SK-N-MC (cell line): ENCODE data around the gene TAPBP.

Source experiments
- EZH2 ChIP-seq: fragments of 200-600 bp; sonication (generic); IDR thresholded peaks from one replicate; pipeline ENCODE4 v1.6.1; 2017; ENCODE audit warnings: antibody characterized with exemption
- FOXP2 ChIP-seq: optimal IDR thresholded peaks from 2 replicates; pipeline ENCODE3; 2011; ENCODE audit warnings: mild to moderate bottlenecking, moderate library complexity; ENCODE audit not compliant: insufficient read depth; ENCODE audit errors: extremely low read length, control extremely low read depth
- POLR2AphosphoS5 ChIP-seq: IDR thresholded peaks from 2 replicates; pipeline ENCODE4 v1.6.1; 2012; ENCODE audit warnings: mild to moderate bottlenecking, low read depth, low read length, borderline replicate concordance

GRCh38 chr6:33286946-33287914 is 26.6 kb downstream of the TAPBP start:
- TF ChIP-seq POLR2AphosphoS5 (no peak), EZH2 (no peak), FOXP2 (no peak)
